HG02970 (cell line): ENCODE results near the gene ZC3H7A.
"Not testable (repeated sequence)": the region's sequence is repeated elsewhere in the genome, so short reads cannot be mapped to it uniquely, and the experiment has no call there.

Experiments
- ATAC-seq: cut with Tn5 transposase; IDR thresholded peaks from one replicate; pipeline ENCODE4 v1.9.1; 2021; ENCODE audit warnings: mild to moderate bottlenecking, moderate library complexity, moderate number of reproducible peaks; ENCODE audit not compliant: unreplicated experiment, low FRiP score

The ZC3H7A gene

GRCh38 chr16:11800382-11800718, 3.3 kb upstream of the ZC3H7A start:
- no peak for ATAC-seq

GRCh38 chr16:11799509-11800381, 2.7 kb upstream of the ZC3H7A start:
- no peak for ATAC-seq

- no peak for ATAC-seq
These were observed 1.9 kb upstream of the ZC3H7A start for GRCh38 chr16:11799017-11799381.

- no peak for ATAC-seq
These were observed 870 bp upstream of the ZC3H7A start for GRCh38 chr16:11797957-11798299.

GRCh38 chr16:11796227-11797165, 562 bp downstream of the ZC3H7A start:
- peak; percentile 24 for ATAC-seq

GRCh38 chr16:11795887-11796226, 1.2 kb downstream of the ZC3H7A start:
- ATAC-seq: no peak

- ATAC-seq: no peak
These were observed 1.8 kb downstream of the ZC3H7A start for GRCh38 chr16:11794996-11795886.

- ATAC-seq: no peak
These were observed 2.6 kb downstream of the ZC3H7A start for GRCh38 chr16:11794447-11794846.

- no peak for ATAC-seq
These were observed 3.2 kb downstream of the ZC3H7A start for GRCh38 chr16:11793840-11794239.

GRCh38 chr16:11792410-11793241, 4.4 kb downstream of the ZC3H7A start:
- ATAC-seq: no peak

- no peak for ATAC-seq
These were observed 5.8 kb downstream of the ZC3H7A start for GRCh38 chr16:11791144-11791828.

GRCh38 chr16:11788914-11789313, 8.1 kb downstream of the ZC3H7A start:
- no peak for ATAC-seq

- not testable (repeated sequence) for ATAC-seq
These were observed 12.0 kb downstream of the ZC3H7A start for GRCh38 chr16:11784980-11785599.

GRCh38 chr16:11784381-11784780, 12.7 kb downstream of the ZC3H7A start:
- not testable (repeated sequence) for ATAC-seq

- ATAC-seq: no peak
These were observed 13.1 kb downstream of the ZC3H7A start for GRCh38 chr16:11784038-11784369.

GRCh38 chr16:11783319-11784037, 13.6 kb downstream of the ZC3H7A start:
- ATAC-seq: no peak

- ATAC-seq: no peak
These were observed 15.3 kb downstream of the ZC3H7A start for GRCh38 chr16:11781773-11782172.

- no peak for ATAC-seq
These were observed 15.9 kb downstream of the ZC3H7A start for GRCh38 chr16:11780991-11781680.
